Retinal pigment epithelial cell (primary cell): ENCODE results near the gene SKOR1.

ENCODE experiments used
- DNase-seq: peaks from one replicate; pipeline ENCODE4 v3.0.0-alpha.2; 2010; ENCODE audit warnings: low read depth
- H3K4me3 ChIP-seq: 2 replicates; pipeline ENCODE4 v1.5.1; 2011; ENCODE audit warnings: mild to moderate bottlenecking, low read length, control low read depth, moderate library complexity
- TF ChIP-seq, protein P1 (sequence below): conservative IDR thresholded peaks from 2 replicates; pipeline ENCODE4 v1.5.1; 2011; ENCODE audit warnings: low read depth, low read length, control low read depth, inconsistent platforms

The SKOR1 gene

DNA sequence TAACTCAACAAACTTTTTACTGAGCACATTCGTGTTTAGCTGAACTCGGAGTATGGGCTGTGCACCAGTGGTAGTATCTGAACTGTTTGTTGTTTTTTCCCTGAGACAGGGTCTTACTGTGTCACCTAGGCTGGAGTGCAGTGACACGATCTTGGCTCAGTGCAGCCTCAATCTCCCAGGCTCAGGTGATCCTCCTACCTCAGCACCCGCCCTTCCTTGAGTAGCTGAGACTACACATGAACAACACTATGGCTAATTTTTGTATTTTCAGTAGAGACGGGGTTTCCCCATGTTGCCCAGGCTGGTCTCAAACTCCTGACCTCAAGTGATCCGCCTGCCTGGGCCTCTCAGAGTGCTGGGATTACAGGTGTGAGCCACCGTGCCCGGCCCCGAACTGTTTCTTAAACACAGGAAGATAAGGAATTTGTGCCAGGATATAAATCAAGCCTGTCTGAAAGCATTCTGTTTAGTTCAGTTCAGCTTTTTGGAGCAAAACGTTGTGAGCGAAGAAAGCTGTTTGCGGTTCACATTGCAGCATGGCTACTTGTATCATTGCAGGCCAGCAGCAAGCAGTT, 40.4 kb upstream of the SKOR1 start:
- TF ChIP-seq, protein P1, sequence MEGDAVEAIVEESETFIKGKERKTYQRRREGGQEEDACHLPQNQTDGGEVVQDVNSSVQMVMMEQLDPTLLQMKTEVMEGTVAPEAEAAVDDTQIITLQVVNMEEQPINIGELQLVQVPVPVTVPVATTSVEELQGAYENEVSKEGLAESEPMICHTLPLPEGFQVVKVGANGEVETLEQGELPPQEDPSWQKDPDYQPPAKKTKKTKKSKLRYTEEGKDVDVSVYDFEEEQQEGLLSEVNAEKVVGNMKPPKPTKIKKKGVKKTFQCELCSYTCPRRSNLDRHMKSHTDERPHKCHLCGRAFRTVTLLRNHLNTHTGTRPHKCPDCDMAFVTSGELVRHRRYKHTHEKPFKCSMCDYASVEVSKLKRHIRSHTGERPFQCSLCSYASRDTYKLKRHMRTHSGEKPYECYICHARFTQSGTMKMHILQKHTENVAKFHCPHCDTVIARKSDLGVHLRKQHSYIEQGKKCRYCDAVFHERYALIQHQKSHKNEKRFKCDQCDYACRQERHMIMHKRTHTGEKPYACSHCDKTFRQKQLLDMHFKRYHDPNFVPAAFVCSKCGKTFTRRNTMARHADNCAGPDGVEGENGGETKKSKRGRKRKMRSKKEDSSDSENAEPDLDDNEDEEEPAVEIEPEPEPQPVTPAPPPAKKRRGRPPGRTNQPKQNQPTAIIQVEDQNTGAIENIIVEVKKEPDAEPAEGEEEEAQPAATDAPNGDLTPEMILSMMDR, result no peak
- no peak for DNase-seq
- H3K4me3 ChIP-seq, result no peak overlapping the region

DNA sequence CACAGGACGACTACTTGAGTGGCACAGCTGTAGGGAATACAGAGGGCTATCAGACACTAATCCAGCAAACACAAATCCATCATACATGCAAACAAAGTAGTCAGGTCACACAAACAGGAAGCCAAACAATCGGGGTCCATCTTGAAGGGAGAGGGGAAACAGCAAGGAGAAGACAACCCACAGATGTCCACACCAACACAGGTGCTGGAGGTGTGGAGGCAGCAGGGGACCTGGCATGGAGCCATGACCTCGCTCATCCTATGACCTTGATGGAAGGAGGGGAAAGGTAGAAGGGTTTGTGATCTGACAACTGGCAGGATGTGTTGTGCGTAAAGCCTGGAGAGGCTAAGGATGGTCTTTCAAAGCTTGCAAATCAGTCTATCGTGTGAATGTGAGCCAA, 39.9 kb upstream of the SKOR1 start:
- no peak overlapping the region for H3K4me3 ChIP-seq
- no peak for DNase-seq
- TF ChIP-seq, protein P1, result no peak

DNA sequence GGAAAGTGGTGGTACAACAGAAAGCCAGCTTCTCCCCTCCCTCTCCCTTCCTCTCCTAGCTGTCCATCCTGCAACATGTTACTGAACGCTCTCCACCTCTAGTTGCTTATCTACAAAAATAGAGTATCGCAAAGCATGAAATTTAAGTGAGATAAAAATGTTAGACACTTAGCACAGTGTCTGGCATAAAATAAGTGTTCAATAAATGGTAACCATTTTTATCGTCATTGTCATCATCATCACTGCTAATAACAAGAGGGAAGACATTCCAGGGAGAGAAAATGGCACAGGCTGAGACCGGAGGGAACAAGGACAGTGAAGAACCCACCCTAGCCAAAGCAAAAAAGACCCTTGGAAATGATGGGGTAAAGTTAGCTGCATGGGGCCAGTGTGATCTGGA, 38.7 kb upstream of the SKOR1 start:
- TF ChIP-seq, protein P1, result no peak
- H3K4me3 ChIP-seq, result no peak overlapping the region
- DNase-seq, result no peak

DNA sequence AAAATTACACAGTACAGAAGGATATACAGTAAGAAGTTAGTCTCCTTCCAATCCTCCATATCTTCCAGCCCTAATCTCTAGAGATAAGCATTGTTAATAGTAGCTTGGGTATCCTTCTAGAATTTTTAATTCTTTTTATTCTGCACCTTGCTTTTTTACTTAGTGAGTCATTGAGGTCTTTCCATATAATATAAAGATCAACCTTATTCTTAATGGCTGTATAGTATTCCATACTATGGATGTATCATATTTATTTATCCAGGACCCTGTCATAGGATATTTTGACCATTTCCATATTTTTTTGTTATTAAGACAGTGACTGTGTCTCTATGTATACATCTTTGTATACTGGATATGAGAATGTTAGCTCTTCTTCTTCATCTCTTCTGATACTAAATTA, 36.3 kb upstream of the SKOR1 start:
- no peak overlapping the region for H3K4me3 ChIP-seq
- no peak for DNase-seq
- TF ChIP-seq, protein P1, result no peak

DNA sequence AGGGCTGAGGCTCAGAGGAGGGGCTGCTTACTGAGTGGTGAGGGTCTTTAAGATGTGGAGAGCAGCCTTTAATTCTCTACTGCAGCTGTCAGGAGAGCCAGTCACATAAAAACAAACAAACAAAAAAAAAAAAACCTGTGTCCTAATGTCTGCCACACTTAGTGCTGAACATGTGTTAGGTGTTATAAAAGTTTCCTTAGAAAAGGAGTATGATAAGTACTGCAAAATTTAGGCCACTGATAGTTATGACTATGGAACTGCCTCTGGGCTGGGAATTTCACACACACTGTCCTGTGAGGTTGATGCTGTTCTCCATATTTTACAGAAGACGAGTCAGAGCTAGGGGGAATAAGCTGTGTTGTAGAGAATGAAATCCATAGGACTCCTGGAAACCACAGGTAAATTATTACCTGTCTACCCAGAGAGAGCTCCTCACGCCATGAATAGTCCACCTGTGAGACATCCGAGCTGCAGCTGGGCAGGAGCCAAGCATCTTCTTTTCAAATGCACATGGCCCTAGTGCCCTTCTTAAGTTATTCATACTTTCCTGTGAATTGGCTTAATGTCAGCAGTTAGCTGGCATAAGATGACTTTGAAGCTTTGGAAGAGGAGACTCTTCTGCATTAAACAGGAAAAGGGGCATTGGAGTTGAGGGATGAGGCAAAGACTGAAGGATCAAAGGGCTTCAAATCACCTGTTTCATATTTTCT, 34.5 kb upstream of the SKOR1 start:
- DNase-seq, result no peak
- TF ChIP-seq, protein P1, result no peak
- H3K4me3 ChIP-seq, result no peak overlapping the region

DNA sequence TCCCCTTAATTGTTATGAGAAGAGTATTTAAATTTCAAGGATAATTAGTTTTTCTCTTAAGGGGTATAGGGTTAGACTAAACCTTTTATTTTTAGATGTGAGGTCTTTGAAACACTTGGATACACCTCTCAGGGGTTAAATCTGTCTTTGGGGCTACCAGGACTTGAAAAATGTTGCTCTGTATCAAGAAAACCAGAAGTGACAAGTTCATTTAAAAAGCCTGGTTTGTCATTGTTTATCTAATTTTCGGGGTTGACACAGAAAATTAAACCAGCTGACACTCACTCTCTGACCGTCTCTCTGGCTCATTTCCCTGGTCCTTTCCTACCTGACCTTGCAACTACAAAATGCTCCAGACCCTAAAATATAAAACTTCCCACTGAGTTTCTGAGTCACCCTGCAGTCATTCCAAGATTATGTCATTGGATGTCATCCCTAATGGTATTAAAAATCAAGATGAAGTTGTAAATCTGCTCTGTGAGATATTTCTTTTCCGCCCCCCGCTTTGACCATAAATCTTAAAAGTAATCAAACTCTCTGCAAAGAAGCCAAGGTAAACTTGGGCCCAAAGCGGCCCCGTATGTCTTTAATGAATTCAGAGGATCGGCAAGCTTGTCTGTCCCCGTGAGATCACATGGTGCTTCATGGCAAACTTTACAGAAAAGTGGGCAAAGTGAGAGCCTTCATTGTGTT, 32.9 kb upstream of the SKOR1 start:
- TF ChIP-seq, protein P1, result no peak
- no peak for DNase-seq
- no peak overlapping the region for H3K4me3 ChIP-seq
